OCI-LY3 (cell line): ENCODE results near the gene IP6K2.

Experiments
- H2AFZ ChIP-seq: fragments of 200-600, 300-600 bp; shearing (Covaris generic); 2 replicates; pipeline ENCODE4 v1.6.0; 2014; ENCODE audit warnings: antibody characterized with exemption, low read depth, low read length
- H3K27ac ChIP-seq: fragments of 200-600, 300-600 bp; sonication (generic); 2 replicates; pipeline ENCODE4 v1.5.1; 2014; ENCODE audit warnings: mild to moderate bottlenecking, low read length, moderate library complexity, mixed read lengths
- H3K27me3 ChIP-seq: fragments of 200-600, 300-600 bp; sonication (generic); 2 replicates; pipeline ENCODE4 v1.6.1; 2014; ENCODE audit warnings: low read depth, low read length, mixed read lengths
- H3K36me3 ChIP-seq: fragments of 200-600, 300-600 bp; sonication (generic); replicated peaks from 2 replicates; pipeline ENCODE3; 2014; ENCODE audit warnings: low read depth, low read length, mixed read lengths
- H3K4me1 ChIP-seq: fragments of 300-600, 200-600 bp; sonication (generic); 2 replicates; pipeline ENCODE4 v1.6.1; 2014; ENCODE audit warnings: low read length, mixed read lengths
- H3K4me2 ChIP-seq: fragments of 200-600, 300-600 bp; sonication (generic); 2 replicates; pipeline ENCODE4 v1.6.1; 2014; ENCODE audit warnings: low read length, mixed read lengths
- H3K4me3 ChIP-seq: fragments of 300-600, 200-600 bp; sonication (generic); 2 replicates; pipeline ENCODE4 v1.5.1; 2014; ENCODE audit warnings: antibody characterized with exemption, mild to moderate bottlenecking, low read length, moderate library complexity
- H3K79me2 ChIP-seq: fragments of 300-600, 200-600 bp; shearing (Covaris generic); 2 replicates; pipeline ENCODE4 v1.6.1; 2014; ENCODE audit warnings: mild to moderate bottlenecking, low read length, mixed read lengths
- H3K9ac ChIP-seq: fragments of 300-600, 200-600 bp; shearing (Covaris generic); 2 replicates; pipeline ENCODE4 v1.6.0; 2014; ENCODE audit warnings: mild to moderate bottlenecking, low read length, moderate library complexity
- H3K9me3 ChIP-seq: fragments of 200-600, 300-600 bp; shearing (Covaris generic); 2 replicates; pipeline ENCODE4 v1.6.1; 2014; ENCODE audit warnings: low read length, mixed read lengths; ENCODE audit not compliant: insufficient read depth
- H4K20me1 ChIP-seq: fragments of 200-600, 300-600 bp; sonication (generic); 2 replicates; pipeline ENCODE4 v1.6.1; 2016; ENCODE audit warnings: low read length, mixed read lengths; ENCODE audit not compliant: insufficient read depth
- EZH2phosphoT487 ChIP-seq: fragments of 200-600 bp; shearing (Covaris generic); IDR thresholded peaks from 2 replicates; pipeline ENCODE4 v1.6.1; 2018; ENCODE audit warnings: antibody characterized with exemption, mixed run types, low read depth
- TF ChIP-seq, protein P1 (sequence below): fragments of 200-600, 300-600 bp; sonication (generic); IDR thresholded peaks from 2 replicates; pipeline ENCODE4 v1.5.1; 2014; ENCODE audit warnings: antibody characterized with exemption, low read length, low read depth

The IP6K2 gene

DNA sequence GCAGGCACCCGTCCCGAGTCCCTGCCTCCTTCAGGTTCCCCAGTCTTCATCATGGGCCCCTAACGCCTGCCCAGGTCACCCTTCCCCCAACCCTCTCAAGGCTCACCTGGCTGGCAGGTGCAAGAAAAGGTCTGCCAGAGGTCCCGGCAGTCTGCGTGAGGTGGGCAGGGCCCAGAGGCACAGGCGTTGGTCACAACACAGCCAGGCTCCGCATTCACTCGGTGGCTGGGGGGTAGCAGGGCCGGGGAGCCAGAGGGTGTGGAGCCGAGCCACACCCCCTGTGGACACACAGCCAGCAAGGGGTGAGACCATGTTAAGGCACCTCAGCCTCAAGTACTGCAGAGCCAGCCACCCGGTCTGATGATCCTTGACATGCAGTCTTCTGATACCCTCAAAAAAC lies 65.2 kb downstream of the IP6K2 start:
- Histone ChIP-seq H3K4me1 (no peaks in the 10 kb centered on the region), H3K4me2 (no peak overlapping the region), H3K4me3 (no peak overlapping the region), H3K27ac (no peak overlapping the region), H3K36me3 (no peaks in the 10 kb centered on the region), H2AFZ (no peak overlapping the region), H3K79me2 (no peaks in the 10 kb centered on the region), H4K20me1 (no peaks in the 10 kb centered on the region), H3K27me3 (no peaks in the 10 kb centered on the region), H3K9me3 (no peaks in the 10 kb centered on the region), H3K9ac (no peak overlapping the region)
- no peak for TF ChIP-seq EZH2phosphoT487
- TF ChIP-seq, protein P1, sequence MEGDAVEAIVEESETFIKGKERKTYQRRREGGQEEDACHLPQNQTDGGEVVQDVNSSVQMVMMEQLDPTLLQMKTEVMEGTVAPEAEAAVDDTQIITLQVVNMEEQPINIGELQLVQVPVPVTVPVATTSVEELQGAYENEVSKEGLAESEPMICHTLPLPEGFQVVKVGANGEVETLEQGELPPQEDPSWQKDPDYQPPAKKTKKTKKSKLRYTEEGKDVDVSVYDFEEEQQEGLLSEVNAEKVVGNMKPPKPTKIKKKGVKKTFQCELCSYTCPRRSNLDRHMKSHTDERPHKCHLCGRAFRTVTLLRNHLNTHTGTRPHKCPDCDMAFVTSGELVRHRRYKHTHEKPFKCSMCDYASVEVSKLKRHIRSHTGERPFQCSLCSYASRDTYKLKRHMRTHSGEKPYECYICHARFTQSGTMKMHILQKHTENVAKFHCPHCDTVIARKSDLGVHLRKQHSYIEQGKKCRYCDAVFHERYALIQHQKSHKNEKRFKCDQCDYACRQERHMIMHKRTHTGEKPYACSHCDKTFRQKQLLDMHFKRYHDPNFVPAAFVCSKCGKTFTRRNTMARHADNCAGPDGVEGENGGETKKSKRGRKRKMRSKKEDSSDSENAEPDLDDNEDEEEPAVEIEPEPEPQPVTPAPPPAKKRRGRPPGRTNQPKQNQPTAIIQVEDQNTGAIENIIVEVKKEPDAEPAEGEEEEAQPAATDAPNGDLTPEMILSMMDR = no peak

DNA sequence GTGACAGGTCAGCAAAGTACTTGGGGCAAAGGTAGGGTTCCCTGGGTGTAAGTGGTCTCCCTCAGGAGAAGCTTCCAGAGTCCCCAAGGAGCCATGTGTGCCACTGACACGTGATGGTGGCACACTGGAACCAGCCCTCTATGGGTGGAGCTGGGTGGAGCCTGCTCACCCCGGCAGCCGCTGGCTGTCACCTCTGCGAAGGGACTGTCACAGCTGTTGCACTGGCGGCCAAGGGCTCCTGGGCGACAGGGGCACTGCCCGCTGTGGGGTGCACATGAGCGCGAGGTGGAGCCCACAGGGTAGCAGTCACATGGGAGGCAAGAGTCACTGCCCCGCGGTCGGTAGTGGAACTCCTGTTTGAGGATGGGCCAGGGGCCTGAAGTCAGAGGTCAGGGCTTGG lies 66.3 kb downstream of the IP6K2 start:
- no peaks in the 10 kb centered on the region for H3K9me3 ChIP-seq
- no peak for TF ChIP-seq EZH2phosphoT487
- TF ChIP-seq, protein P1 = no peak
- H3K4me1 ChIP-seq = no peaks in the 10 kb centered on the region
- no peaks in the 10 kb centered on the region for H3K79me2 ChIP-seq
- H2AFZ ChIP-seq = no peak overlapping the region
- no peak overlapping the region for H3K4me3 ChIP-seq
- H3K9ac ChIP-seq = no peak overlapping the region
- no peaks in the 10 kb centered on the region for H3K36me3 ChIP-seq
- H3K4me2 ChIP-seq = no peak overlapping the region
- H3K27me3 ChIP-seq = no peaks in the 10 kb centered on the region
- H4K20me1 ChIP-seq = no peaks in the 10 kb centered on the region
- no peak overlapping the region for H3K27ac ChIP-seq

DNA sequence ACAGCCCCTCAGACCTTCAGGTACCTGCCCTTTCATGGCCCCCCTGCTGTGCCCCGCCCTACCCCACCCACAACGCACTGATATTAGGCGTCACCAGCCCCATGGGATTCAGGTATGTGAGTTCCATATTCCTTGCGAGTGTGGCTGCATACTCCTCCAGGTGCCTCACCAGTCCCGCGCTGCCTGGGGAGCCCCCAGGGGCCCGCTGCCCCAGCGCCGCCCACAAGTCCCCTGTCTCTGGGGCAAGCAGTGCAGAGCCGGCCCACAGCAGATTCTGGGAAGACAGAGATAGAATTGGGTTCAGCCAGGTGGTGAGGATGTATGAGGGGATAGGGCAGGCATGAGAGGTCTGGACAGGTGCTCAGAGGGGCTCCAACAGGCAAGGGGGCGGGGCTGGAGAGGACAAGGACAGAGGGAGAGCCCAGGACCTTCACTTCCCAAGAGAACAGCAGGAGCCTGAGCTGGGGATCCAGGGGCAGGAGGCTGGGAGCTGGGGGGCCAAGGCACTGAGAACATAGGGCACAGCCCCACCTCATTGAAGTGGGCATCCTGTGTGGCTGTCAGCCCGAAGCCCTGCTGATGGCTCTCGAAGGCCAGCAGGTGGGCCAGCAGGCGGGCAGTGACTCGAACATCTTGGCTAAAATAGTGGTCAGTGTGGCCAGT lies 68.7 kb downstream of the IP6K2 start:
- no peaks in the 10 kb centered on the region for H4K20me1 ChIP-seq
- no peak for TF ChIP-seq EZH2phosphoT487
- TF ChIP-seq, protein P1 = no peak
- no peaks in the 10 kb centered on the region for H3K36me3 ChIP-seq
- H2AFZ ChIP-seq = no peak overlapping the region
- no peak overlapping the region for H3K4me2 ChIP-seq
- H3K4me3 ChIP-seq = no peak overlapping the region
- H3K9ac ChIP-seq = no peak overlapping the region
- H3K4me1 ChIP-seq = no peaks in the 10 kb centered on the region
- H3K79me2 ChIP-seq = no peaks in the 10 kb centered on the region
- no peak overlapping the region for H3K27ac ChIP-seq
- H3K9me3 ChIP-seq = no peaks in the 10 kb centered on the region
- H3K27me3 ChIP-seq = no peaks in the 10 kb centered on the region

DNA sequence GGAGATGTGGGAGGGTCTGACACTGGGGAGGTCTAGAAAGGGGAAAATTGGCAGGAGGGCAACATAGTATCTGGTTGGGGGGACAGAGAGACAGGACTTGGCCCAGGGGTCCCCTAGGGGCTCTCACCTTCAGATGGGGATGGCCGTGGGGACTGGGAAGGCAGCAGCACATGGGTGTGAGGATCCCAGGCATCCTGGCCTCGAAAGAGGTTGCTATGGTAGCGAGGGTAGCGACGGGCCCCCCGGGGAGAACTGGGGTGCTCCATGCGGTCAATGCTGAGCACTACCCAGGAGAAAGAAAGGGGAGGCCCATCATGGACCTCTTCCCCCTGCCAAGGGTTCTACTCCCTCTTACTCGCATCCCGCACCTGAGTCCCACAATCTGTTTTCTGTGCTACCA lies 69.3 kb downstream of the IP6K2 start:
- TF ChIP-seq EZH2phosphoT487 = no peak
- TF ChIP-seq, protein P1 = no peak

More for the DNA sequence above, 69.3 kb downstream of the IP6K2 start:
- H3K79me2 ChIP-seq = no peaks in the 10 kb centered on the region
- H3K27me3 ChIP-seq = no peaks in the 10 kb centered on the region
- no peak overlapping the region for H3K4me3 ChIP-seq
- H3K4me2 ChIP-seq = no peak overlapping the region
- no peaks in the 10 kb centered on the region for H4K20me1 ChIP-seq
- H3K9me3 ChIP-seq = no peaks in the 10 kb centered on the region
- H3K9ac ChIP-seq = no peak overlapping the region
- H3K27ac ChIP-seq = no peak overlapping the region
- no peaks in the 10 kb centered on the region for H3K36me3 ChIP-seq
- H3K4me1 ChIP-seq = no peaks in the 10 kb centered on the region
- no peak overlapping the region for H2AFZ ChIP-seq
